HG02870 (cell line): ENCODE data around the gene ZDHHC11B.
"Not testable (repeated sequence)": the region's sequence is repeated elsewhere in the genome, so short reads cannot be mapped to it uniquely, and the experiment has no call there.

ENCODE experiments used
- ATAC-seq: cut with Tn5 transposase; IDR thresholded peaks from one replicate; pipeline ENCODE4 v1.9.1; 2021; ENCODE audit warnings: mild to moderate bottlenecking, moderate library complexity; ENCODE audit not compliant: unreplicated experiment

The ZDHHC11B gene

DNA sequence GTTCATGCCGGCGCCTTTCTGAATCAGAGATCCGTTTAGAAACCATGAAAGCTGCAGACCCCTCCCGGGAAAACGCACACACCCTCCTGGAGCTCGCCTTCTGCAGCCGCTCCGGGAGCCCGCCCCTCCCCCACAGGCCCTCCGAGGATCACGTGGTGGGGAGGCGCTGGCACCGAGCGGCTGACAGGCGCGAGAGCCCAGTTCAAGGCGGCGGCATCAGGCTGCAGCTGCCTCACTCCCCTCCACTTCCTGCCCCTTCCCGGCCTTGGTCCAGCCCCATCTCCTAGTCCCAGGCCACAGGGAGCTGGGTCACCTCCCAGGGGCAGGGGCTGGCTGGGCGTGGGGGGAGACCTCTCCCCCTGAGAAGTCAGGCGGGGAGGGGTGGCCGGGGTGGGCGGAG lies 93.5 kb downstream of the ZDHHC11B start:
- ATAC-seq, result not testable (repeated sequence)

- ATAC-seq, result not testable (repeated sequence)
These were observed 94.2 kb downstream of the ZDHHC11B start for GRCh38 chr5:690293-690692.

GRCh38 chr5:688348-689010 lies 96.0 kb downstream of the ZDHHC11B start:
- ATAC-seq, result not testable (repeated sequence)

GRCh38 chr5:686936-687335 lies 97.6 kb downstream of the ZDHHC11B start:
- not testable (repeated sequence) for ATAC-seq

- ATAC-seq, result not testable (repeated sequence)
These were observed 98.4 kb downstream of the ZDHHC11B start for GRCh38 chr5:686172-686523.

DNA sequence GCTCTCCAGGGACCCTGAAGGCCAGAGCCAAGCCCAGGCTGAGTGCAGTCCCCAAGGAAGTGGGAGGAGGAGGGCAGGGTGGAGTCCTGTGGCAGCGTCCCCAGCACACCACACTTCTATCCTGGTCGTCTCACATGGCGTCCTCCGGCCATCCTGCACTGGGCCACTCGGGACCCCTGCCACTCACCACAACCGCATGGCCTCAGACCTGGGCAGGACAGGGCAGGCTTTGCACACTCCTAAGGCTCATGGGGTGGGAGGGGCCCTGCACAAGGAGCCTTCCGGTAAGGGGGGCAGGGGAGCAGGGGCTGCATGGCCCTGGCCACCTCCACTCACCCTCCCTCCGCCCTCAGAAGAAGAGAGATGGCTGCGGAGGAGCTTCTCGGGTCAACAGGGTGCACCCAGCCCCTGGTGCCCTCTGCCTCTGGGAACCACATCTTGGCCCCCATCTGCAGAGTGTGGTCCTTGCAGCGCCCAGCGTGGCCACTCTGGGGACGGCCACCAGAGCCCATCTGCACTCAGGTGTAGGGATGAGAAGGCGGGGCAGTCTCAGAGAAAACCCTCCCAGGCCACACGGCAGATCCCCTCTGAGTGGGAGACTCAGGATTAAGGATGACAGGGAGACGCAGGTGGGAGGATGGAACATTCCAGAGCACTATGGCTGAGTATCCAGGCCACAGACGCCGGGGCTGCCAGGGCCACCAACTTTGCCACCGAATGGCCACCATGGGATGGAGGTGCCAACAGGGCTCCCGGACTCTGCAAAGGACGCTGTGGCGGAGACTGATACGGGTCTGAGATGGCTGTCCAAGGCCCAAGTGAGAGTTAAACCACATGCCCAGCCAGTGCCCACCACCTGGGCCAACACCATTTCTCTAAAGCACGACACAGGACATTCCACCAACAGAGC lies 99.0 kb downstream of the ZDHHC11B start:
- no peak for ATAC-seq

GRCh38 chr5:684751-685216 lies 99.7 kb downstream of the ZDHHC11B start:
- ATAC-seq, result no peak

GRCh38 chr5:683551-684481 lies 100.7 kb downstream of the ZDHHC11B start:
- ATAC-seq, result no peak

DNA sequence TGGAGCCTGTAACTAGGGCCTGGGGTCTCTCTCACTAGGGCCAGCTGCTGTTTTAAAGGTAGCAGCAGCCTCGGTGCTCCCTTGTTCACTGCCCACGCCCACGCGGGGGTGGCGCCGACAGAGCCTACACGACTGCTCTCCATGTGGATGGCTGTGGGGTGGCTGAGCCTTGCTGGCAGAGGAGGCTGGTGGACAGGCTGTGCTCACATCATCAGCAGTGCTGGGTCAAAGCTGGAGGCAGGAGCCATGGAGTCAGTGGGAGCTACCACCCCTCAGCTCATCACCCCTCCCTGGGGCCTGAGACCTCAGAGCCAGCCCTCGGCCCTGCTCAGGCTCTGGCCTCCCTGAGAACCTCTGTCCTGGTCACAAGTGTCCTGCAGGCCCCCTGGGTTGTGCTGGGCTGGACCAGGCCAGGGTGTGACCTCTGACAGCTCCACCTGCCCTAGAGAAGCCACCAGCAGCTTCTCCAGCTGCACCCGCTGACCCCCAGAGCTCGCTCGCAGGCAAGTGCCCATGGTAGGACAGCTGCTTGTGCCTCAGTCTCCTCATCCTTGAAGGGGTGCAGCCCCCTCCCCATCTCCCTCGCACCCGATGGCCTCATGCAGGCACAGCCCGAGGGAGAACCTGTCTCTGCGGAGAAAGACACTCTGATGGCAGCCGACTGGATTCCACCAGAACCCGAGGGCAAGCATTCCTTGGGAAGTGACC lies 101.7 kb downstream of the ZDHHC11B start:
- ATAC-seq, result not testable (repeated sequence)

- ATAC-seq, result not testable (repeated sequence)
These were observed 102.3 kb downstream of the ZDHHC11B start for GRCh38 chr5:682216-682615.

- ATAC-seq, result not testable (repeated sequence)
These were observed 103.0 kb downstream of the ZDHHC11B start for GRCh38 chr5:681317-682191.

DNA sequence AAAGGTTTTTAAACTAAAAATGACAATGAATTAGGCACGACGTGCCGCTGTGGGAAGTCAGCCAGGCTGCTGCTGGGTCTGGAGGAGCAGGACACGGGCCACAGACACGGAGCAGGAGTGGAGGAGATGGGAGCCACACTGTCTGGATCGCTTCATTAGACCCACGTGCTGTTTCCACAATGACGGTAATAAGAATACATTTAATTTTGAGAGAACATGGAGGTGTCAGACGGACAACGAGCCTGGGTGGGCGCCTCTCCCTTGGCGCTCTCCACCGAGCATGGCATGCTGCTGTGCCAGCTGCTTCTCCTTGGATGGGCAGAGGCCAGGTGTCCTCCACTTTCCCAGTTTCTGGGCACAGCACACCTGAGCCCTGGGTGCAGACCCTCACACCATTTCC lies 103.7 kb downstream of the ZDHHC11B start:
- ATAC-seq, result not testable (repeated sequence)

DNA sequence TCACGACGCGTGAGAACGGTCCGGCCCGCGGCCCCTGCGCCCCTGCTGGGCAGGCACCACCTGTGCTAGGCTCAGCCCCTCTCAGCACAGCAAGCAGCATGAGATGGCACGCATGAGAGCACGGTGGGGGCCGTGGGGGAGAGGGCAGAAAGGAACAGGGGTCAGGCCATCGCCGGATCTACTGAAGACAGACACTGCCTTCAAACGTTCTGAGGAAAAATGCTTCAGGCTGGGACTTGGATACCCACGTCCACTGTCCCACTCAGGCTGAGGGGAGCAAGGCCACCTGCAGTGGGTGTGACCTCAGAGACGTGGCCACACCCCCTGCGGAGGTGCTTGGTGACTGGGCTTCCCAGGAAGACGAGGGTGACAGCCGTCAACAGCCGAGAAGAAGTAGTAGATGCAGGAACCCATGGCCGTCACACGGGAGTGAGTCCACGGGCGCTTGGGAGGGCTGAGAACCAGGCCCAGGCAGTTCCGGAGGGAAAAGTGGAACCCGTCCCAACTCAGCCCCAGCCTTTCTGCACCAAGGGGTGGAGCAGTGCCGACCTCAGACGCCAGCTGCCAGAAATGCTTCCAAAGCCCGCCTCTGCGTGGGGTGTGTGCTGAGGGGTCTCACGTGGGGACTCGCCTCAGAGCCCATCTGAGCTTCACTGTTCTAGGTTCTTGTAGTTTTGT lies 104.3 kb downstream of the ZDHHC11B start:
- ATAC-seq, result not testable (repeated sequence)

DNA sequence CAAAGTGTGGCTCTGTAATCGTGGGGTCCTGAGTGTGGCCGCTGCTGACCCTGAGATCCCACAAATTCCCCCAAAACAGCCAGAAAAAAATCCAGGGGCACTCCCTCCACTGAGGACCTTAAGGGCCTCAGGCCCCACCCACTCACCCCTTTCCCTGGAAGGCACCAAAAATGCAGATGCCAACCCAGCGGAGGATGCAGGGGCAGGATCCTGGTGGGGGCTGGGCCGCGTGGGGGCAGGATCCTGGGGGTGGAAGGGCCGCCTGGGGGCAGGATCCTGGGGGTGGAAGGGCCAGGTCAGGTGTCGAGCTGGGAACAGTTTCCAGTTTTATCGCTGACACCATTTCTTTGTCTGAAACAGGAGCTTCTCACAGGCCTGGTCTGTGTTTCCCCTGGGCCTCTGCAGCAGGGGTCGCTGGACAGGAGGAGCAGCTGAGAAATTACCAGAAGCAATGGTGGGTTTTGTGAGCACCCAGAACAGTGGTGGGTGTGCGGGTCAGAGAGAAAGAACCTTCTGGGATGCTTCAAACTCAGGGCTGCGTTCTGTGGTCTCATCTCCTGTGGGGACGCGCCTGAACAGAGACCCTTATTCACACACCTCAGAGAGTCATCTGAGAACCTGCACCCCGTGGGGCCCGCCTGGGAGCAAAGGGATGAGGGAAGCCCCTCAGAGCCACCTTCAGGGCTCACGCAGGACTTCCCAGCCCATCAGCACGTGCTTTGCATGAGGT lies 105.2 kb downstream of the ZDHHC11B start:
- not testable (repeated sequence) for ATAC-seq

DNA sequence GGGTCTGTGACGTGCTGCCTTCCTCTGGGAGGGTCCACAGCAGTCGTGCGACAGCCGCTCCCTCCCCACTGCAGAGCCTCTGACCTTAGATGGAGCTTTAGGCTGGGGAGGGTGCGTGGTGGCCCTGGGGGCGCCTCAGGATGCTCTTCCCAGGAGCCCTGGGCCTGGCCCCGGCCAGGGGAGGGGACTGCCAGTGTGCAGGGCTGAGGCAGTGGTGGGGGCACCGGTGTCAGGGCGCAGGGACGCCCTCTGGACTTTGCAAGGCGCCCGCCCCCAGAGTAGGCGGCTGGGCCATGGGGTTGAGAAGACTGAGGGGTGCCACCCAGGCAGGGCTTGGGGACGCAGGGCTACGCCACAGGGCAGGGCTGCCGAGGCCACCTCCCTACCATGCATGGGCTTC lies 106.0 kb downstream of the ZDHHC11B start:
- ATAC-seq, result not testable (repeated sequence)

DNA sequence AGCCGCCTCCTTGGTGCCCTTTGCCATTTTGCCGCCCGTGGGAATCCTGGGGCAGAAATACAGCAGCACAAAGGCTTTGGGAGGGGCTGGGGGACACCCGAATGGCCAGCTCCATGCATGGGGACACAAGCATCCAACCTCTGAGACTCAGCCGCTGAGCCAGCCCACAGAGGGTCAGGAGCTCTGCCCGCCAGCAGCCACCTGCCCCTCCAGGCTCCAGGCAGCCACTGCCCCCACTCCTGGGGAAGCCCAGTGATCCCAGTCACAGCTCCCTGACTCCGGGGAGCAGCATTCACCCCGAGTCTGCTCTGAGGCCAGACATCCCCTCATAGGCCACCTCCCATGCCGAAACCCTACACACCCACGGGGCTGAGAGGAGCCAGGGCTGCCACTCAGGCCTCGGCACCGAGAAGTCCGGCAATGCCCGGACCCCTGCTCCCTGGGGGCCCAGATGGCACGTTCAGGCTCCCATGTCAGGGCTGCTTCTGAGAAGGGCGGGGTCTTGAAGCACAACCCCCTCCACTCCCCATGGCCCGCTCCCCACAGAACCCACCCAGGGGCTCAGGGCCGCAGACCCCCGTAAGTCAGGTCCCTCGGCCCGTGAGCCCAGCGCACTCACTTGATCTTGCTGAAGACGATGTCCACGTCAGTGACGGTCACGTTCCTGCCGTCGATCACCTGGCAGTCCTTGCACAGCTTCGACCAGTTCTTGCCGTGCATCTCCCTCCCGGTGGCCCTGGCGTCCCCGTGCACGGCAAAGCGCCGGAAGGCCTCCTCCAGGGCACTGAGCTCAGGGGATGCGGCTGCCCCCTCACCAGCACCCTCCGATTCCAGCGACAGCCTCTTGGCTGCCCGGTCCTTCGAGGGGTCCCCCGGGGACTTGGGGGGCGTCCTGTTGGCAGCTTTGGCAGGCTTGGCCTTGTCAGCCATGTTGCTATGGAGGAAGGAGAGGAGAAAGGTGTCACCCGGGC lies 107.1 kb downstream of the ZDHHC11B start:
- no peak for ATAC-seq

GRCh38 chr5:676699-677076 lies 107.8 kb downstream of the ZDHHC11B start:
- no peak for ATAC-seq
